Activated effector memory CD4-positive, alpha-beta T cell treated with Interleukin-2 at 50 U/mL for 16 hours (primary cell): ENCODE measurements around the gene EYA2.

Experiments used
- DNase-seq: peaks from one replicate; pipeline ENCODE4 v3.0.0-alpha.2; 2020

The EYA2 gene

DNA sequence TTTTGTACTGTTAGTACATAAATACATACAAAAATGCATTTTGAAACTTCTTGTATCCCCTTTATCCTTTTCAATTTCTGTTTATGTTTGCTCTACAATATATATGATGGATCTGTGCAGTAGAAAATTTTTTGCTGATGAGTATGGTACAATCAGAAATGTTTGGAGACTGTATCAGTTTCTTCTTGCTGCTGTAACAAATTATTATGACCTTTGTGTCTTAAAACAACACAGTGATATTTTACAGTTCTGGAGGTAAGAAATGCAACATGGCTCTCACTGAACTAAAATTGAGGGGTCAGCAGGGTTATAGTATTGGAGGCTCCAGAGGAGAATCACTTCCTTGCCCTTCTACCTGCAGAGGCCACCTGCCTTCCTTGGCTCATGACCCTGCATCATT is 184.4 kb downstream of the EYA2 start:
- no peak for DNase-seq

DNA sequence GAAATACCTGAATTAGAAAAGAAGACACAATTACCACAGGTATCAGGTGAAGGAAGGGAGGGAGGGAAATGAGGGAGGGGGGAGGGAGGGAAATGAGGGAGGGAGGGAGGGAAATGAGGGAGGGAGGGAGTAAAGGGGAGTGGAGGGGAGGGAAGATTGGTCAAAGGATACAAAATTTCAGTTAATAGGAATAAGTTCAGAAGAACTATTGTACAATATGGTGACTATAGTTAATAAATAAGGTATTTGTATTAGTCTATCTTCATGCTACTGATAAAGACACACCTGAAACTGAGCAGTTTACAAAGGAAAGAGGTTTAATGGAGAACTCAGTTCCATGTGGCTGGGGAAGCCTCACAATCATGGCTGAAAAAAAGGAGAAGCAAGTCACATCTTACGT is 185.7 kb downstream of the EYA2 start:
- no peak for DNase-seq

DNA sequence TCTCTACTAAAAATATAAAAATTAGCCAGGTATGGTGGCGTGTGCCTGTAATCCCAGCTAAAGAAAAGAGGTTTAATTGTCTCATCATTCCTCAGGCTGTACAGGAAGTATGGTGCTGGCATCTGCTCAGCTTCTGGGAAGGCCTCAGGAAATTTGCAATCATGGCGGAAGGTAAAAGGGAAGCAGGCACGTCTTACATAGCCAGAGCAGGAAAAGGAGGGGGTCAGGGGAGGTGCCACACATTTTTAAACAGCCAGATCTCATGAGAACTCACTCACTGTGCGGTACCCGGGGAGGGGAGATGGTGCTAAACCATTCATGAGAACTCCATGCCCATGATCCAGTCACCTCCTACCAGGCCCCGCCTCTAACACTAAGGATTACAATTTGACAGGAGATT is 191.7 kb downstream of the EYA2 start:
- DNase-seq, result no peak

DNA sequence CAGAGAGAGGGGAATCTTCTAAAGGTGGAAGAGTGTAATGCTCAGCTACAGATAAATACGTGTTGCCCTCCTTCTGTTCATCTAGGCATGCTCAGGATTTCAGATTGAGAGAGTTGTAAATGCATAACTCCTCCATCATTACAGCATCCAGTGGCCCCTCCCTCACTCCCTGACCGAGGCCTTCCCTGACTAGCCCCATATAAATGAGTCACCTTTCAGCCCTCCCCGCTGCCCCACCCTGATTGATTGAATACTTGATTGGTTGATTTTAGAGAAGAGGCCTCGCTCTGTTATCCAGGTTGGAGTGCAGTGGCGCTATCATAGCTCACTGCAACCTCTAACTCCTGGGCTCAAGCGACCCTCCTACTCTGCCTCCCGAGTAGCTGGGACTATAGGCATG is 193.7 kb downstream of the EYA2 start:
- no peak for DNase-seq

DNA sequence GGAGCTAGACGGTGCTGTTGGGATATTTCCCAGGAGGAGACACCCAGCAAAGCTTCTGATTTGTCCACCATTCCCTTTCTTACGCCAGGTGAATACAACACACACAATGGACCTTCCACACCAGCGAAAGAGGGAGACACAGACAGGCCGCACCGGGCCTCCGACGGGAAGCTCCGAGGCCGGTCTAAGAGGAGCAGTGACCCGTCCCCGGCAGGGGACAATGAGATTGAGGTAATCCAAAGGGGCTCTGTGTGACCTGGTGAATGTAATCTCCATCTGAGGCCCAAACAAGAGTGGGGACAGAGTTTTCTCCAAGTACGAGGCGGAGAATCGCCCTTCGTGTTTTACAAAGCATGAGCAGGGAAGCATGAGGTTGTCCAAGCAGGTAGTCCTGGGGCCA is 194.5 kb downstream of the EYA2 start:
- no peak for DNase-seq

DNA sequence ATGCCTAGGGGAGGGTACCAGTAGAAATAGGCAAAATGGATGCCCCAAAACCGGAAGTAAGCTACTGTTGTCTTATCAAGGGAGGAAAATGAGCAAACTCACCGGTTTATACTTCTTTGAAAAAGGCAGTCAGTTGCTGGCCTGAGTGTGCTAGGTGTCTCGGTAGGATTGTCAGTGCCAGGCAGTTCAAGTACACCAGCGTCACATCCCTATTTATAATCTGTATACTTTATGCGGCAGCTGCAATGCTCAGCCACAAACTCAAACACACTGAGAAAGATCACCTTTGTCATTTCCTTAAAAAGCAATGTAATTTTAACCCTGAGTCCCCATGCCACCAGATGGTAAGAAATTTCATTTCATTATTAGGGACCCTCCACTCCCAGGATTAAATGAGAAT is 196.2 kb downstream of the EYA2 start:
- no peak for DNase-seq

DNA sequence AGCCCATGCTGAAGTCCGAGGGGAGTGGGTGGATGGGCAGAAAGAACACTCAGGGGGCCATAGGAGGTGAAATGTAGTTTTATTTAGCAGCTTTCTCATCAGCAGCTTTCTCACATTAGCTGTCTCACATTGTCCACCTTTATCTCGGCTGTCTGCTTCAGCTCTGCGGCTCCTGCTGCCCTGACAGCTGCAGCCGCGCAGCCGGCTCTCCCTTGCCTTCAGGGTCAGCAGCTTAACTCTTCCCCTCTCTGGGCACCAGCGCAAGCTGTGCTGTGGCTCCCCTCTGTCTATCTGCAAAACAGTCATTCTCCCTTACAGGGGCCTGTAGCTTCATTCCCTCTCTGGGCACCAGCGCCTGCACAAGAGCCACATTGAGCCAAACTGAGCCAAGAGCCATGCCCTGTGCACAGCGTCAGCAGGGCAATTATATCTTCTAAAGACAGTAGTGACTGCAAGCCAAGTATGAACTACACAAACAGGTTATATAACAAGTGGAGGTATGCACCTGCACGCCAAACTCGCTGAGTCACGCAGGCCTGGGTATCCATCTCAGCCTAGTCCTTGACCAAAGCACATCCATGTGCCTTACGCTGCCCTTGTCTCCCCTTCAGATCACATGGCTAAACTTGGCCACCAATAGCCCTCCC is 198.8 kb downstream of the EYA2 start:
- no peak for DNase-seq

DNA sequence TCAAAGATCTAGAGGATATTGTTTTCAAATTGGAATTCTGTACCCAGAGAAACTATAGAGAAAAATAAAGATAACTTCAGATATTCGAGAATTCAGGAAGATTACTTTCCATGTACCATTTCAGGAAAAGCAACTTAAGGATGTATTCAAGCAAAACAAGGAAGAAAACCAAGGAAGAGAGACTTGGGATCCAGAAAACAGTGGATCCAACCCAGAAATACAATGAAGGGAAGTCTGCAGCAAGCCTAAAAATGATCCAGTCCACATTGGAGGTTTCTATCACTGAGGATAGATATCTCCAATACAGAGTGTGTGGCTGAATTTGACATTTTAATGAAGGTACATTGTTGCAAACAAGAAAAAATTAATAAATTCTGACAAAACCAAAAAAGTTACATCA is 201.0 kb downstream of the EYA2 start:
- no peak for DNase-seq

DNA sequence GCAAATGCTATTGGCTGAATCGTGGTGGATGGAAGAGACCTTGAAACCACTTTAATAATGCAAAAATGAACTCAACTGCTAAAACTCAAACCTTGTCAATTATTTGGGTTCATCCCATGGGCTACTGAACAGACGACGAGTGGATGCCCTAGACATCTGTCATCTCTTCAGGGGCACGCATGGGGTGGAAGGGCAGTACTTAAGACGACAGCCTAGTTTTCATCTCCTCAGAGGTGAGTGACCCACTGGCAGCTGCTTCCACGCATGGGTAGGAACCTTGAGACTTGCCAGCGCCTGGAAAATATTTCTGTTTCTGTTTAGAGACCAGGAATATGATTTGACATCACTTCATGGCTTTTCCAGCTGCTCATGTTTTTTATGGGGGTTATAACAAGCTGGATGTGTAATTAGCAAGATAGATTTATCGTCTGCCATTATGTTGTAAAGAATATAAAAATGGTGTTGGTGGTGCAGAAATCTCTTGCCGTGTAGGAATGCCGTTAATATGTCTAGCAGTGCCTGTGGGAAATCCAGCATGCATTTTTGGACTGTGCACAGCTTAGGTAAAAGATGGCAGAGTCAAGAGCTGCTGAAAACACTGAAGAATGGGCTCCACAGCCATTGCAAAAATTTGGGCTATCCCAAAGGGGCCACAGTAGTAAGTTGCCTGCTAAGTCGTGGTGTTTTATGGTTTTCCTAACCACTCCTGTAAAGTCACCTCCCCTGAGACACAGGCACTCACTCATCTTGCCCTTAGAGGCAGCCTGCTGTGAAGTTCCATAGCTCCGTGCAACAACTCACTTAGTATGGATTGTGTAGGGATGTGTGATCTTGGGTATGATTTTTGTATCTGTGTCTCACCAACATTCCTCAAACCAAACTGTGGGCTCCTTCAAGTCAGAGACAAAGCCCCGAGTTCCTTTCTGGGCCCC is 203.3 kb downstream of the EYA2 start:
- no peak for DNase-seq

DNA sequence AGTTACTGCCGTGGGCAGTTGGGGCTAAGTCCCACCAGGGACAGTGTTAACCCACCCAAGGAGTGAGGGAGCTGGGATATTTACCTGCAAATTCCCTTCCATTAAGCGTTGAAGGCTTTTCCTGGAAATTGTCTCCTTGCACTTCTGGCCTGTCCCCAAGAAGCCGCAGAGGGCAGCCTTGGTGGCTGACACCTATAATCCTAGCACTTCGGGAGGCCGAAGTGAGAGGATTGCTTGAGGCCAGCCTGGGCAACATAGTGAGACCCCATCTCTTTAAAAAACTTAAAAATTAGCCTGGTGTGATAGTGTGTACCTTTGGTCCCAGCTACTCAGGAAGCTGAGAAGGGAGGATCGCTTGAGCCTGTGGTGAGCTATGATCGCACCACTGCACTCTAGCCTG is 204.4 kb downstream of the EYA2 start:
- no peak for DNase-seq

DNA sequence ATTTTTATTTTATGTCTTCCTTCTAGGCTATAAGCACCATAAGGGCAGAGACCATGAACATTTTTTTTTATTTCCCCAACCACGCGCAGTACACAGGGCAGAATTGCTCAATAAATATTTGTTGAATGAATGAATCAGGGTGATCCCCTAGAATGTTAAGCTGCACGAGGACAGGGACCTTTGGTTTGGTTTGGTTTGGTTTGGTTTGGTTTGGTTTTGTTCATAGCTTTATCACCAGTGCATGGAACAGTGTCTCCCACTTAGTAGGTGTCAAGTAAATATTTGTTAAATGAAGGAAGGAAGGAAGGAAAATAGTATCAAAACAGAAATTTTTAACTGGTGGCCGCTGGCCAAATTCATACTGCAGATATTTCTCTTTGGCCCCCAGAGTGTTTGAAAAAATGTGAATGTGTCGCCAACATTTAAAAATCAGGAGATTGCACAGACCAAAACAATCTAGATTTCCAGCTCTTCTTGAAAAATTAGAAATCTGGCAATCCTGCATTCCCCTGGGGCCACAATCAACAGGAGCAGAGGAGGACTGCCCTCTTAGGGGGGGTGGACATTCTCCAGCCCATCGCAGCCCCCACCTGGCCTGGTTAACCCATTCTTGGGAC is 205.3 kb downstream of the EYA2 start:
- DNase-seq, result no peak

DNA sequence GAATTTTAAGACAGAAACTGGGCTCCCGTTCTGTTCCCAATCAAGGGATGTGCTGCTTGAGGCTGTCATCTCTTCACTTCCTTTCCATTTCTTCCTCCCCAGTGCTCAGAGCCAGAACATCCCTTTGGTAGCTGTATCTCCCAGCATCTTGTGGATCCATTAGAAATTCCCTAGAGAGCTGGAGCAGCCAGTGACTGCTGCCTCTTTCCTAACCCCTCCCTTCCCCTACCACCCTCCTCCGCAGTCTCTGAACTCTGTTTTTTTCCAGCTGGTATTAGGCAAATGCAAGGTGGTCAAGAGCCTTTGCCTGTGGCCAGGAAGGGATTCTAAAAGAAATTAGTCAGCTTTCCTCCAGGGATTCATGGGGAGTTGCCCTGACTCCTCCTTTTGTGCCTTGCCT is 208.0 kb downstream of the EYA2 start:
- no peak for DNase-seq

DNA sequence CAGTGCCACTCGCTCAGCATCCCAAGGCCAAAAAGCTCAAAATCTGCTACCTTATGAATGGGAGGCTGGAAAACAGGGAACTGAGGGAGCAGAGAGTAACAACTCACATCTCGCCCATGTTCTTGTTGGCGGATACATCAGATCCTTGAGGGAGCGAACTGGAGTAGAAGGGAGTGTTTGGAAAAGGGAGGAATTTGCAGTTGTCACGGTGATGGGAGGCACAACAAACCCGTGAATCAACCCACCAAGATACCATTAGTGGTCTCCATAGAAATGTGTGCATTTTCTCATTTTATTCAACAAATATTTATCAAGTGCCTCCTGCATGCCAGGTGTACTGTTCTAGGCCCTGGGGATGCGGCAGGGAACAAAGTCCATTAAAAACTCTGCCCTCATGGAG is 212.1 kb downstream of the EYA2 start:
- no peak for DNase-seq

DNA sequence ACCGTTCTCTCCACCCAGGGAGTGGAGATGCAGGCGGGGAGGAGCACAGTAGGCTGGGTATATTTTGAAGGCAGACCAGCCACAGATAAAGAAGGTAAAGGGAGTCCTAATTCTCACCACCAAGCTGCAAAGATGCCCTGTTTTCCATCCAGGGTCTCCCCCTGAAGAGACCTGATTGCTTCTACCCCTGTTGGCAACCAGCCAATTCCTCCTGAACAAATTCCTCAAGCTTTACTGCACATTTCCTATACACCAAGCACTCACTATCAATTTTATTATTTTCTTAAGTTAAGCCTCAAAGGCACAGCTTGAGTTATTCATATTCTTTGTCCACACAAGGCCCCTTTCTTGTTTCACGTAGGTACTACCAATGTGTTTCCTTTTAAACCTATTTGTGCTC is 214.4 kb downstream of the EYA2 start:
- DNase-seq, result no peak

DNA sequence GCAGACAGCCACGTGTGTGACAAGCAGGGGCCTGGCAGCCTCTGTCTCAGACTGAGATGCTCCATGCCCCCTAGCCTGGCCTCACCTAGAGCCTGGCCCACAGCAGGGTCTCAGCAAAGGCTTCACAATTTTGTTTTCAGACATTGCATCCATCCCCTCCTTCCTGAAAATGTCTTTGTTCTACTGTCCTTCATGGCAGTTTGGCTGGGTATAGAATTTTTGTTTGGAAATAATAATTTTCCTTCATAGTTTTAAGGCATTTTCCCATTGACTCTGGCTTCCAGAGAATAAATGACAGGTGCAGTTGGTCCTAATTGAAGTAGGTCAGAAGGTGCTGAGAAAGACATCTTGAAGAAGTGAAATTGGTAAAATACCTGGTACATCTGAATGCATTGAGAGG is 216.2 kb downstream of the EYA2 start:
- no peak for DNase-seq

DNA sequence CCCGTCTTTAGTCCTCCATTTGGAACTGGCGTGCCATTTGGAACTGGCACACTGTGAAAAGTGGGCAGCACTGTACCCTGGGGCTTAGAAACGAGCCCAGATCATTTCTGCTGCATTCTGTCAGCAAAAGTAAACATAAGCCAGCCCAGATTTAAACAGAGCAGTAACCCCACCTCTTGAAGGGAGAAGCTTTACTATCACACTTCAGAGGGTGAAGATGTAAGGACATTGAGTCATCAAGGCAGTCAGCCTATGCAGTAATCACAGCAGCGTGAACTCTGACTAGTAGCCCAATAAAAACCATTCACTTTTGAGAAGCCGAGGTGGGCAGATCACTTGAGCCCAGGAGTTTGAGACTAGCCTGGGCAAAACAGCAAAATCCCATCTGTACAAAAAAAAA is 216.9 kb downstream of the EYA2 start:
- DNase-seq, result no peak

DNA sequence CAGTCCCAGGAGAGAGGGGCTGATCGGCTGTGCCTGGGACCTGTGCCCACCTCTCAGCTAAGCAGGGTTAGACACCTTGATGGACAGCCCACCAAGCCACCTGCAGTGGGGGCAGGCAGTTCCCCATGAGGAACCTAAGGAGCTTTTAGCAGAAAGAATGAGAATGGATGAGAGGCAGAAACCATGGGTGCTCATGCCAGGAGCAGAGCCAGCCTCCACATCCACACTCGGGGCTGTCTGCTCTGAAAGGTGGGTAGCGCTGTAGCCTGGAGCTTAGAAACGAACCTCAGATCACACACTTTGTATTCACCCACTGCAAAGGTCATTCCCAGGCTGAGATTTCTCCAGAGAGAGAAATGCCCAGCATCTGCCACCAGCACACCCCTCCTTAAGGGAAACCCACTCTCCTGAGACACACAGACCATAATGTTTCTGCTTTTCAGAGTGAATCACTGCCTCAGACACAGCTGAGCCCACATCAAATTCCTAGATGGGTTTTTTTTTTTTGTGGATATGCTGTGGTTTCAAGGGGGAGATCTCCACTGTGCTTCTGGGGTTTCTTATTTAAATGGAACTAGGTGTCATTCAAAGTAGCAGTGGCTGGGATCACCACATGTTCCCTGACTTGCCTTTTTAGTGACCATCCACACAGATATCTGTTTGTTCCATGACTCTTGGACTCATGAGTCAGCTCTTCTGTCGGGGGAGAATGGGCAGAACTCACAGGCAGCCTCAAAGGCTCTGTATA is 218.9 kb downstream of the EYA2 start:
- no peak for DNase-seq

DNA sequence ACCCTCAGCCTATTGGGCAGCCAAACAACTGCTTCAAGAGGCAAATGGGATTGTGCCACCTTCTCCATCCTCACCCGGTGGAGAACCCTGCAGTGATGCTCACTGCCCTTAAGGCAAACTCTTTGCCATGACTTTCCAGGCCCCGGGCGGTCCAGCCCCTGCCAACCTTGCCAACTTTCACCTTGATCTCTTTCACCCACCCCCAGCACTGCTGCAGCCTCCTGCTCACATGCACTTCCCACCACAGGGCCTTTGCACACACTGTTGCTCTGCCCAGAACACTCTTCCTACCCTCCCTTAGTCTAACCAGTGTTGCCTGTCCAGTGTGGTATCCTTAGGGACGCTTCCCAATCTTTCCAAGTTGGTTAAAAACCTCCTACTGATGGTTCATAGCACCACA is 221.1 kb downstream of the EYA2 start:
- no peak for DNase-seq

DNA sequence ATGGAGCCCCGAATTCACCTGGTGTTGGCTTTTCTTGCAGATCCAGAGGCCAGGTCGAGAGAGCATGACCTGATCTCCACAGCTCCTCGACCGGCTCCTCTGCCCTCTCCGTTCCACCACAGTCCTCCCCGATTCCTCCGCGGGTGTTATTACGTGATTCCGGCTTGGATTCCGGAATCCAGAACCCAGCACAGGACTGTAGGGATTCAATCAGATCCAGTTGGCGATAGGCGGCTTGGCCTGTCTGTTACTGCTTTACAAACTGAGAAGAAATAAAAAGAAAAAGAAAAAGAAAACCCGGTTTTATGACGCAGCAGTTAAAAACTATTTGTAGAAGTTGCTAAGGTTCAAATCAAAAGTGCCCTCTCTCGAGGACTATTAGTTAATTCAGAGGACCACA is 222.7 kb downstream of the EYA2 start:
- DNase-seq, result no peak

DNA sequence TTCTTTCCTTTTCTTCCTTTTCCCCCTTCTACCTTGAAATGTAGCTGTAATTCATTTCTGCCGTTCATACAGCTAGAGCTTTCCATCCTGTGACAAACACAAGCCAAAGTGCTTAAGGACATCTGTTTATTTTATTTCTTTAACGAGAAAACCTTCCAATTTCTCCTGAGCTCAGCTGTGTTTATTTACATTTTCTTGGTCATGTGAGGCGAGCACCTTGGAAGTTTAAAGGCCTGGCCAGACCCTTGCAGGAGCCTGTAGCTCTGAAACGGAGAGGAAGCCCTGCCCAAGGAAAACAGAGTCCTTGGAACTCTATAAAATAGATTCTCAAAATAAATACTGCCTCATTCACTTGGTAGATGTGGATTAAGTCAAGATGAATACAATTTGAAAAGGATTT is 223.1 kb downstream of the EYA2 start:
- DNase-seq, result no peak

DNA sequence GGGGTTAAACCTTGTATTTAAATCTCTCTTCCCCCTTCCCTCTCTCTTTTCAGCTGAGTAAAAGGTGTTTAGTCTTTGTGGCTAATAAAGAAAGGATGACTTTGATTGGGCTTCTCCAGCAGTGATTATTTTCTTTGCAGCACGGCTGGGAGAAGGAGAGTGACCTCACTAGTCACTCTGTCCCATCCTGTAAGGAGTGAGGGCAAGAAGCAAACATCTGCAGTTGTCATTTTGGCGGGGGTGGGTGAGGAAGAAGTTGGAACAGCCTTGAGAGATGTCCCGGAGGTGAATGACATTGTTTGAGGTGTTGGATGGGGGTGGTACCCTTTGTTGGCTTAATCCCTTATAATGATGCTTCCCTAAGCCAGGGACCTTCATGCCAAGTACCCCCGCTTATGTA is 223.6 kb downstream of the EYA2 start:
- DNase-seq, result no peak

DNA sequence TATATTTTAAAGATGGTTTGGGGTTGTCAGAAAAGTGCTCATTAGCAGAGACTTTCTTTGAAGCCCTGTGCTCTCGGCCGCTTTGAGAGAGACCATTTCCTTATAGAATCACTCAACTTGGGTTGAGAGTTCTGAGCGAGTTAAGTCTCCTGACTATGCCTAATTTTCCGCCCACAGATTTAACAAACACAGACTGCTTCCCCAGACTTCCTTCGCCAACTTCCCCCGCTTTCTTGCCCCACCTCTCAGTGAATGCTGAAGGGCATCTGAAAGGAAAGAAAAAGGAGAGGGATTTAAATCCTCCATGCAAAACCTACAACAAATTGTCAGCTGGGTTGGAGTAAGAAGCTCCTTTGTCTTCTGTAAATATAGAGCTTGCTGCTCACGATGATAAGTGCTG is 224.0 kb downstream of the EYA2 start:
- no peak for DNase-seq

DNA sequence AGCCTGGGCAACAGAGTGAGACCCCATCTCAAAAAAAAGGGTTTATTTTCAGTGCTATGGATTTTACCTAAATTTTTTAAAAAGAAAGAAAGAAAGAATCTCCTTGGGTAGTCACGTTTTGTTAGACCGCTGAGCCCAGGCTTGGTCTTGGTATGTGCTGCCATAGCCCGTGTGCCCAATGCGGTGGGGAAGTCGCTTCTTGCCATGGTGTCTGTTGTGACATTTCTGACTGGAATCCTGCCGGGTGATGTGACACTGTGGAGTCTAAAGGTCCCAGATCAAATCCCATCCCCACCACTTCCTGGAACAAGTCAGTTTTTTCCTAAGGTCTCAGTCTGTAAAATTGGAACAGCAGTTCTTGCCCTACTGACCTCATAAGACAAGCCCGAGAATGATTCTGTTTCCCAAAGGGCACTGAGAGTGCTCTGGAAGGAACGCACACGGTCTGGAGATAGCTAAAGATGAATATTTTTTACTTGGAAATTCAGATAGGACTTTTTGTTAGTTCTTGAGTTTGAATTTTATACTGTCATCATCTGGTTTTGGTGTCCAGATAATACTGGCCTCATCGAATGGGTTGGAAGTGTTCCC is 225.8 kb downstream of the EYA2 start:
- DNase-seq, result no peak
